HepG2 (cell line): ENCODE measurements around the gene RNASE7. TPM values are rescaled to one million over a fixed set of nuclear protein-coding genes. Genes with fewer than 3 reads are reported as not detected.
A peak's percentile ranks its signal among the peaks of the same experiment; 100 is the strongest.

ENCODE experiments used
- ARID5B ChIP-seq: IDR thresholded peaks from 2 replicates; pipeline ENCODE4 v1.4.0; 2020; ENCODE audit warnings: mild to moderate bottlenecking, missing genetic modification reagents
- CREB1 ChIP-seq, 2 experiments: fragments of 450-650 bp in 1 of 2; IDR thresholded peaks; 2 replicates each; pipeline ENCODE4 v1.6.1; 2016 to 2017; ENCODE audit warnings: control low read depth in 1 of 2, mild to moderate bottlenecking in 1 of 2, missing compliant biosample characterization in 1 of 2, missing genetic modification characterization in 1 of 2
- ELF4 ChIP-seq: sonication (generic); formaldehyde crosslinking; IDR thresholded peaks from 2 replicates; pipeline ENCODE4 v1.5.0; 2020; ENCODE audit warnings: missing genetic modification reagents, mild to moderate bottlenecking, moderate library complexity, borderline replicate concordance
- ETV6 ChIP-seq: sonication (generic); formaldehyde crosslinking; conservative IDR thresholded peaks from 2 replicates; pipeline ENCODE4 v1.4.0; 2020; ENCODE audit warnings: missing genetic modification reagents
- GFI1 ChIP-seq: sonication (generic); formaldehyde crosslinking; IDR thresholded peaks from 2 replicates; pipeline ENCODE4 v1.5.0; 2020; ENCODE audit warnings: missing genetic modification reagents, mild to moderate bottlenecking, borderline replicate concordance
- GLI4 ChIP-seq: sonication (generic); formaldehyde crosslinking; IDR thresholded peaks from 2 replicates; pipeline ENCODE4 v1.5.1; 2020; ENCODE audit warnings: missing genetic modification reagents, mild to moderate bottlenecking, moderate library complexity, borderline replicate concordance
- HOXA5 ChIP-seq: sonication (generic); formaldehyde crosslinking; IDR thresholded peaks from 2 replicates; pipeline ENCODE4 v1.4.0; 2020; ENCODE audit warnings: missing genetic modification reagents
- KDM6A ChIP-seq: IDR thresholded peaks from 2 replicates; pipeline ENCODE4 v1.6.1; 2016; ENCODE audit warnings: low read depth
- NFATC3 ChIP-seq: sonication (generic); formaldehyde crosslinking; IDR thresholded peaks from 2 replicates; pipeline ENCODE4 v1.5.1; 2020; ENCODE audit warnings: mild to moderate bottlenecking, missing genetic modification reagents
- NKX3-1 ChIP-seq: sonication (generic); formaldehyde crosslinking; IDR thresholded peaks from 2 replicates; pipeline ENCODE4 v1.5.0; 2020; ENCODE audit warnings: missing genetic modification reagents
- PRDM15 ChIP-seq: sonication (generic); formaldehyde crosslinking; IDR thresholded peaks from 2 replicates; pipeline ENCODE4 v1.4.0; 2020; ENCODE audit warnings: missing genetic modification reagents
- SMYD3 ChIP-seq: sonication (generic); formaldehyde crosslinking; IDR thresholded peaks from 2 replicates; pipeline ENCODE4 v1.8.1; 2023; ENCODE audit warnings: mild to moderate bottlenecking, missing genetic modification reagents
- TBP ChIP-seq: sonication (generic); formaldehyde crosslinking; IDR thresholded peaks from 2 replicates; pipeline ENCODE4 v1.5.0; 2020; ENCODE audit warnings: missing genetic modification reagents
- THRA ChIP-seq: sonication (generic); formaldehyde crosslinking; IDR thresholded peaks from 2 replicates; pipeline ENCODE4 v1.4.0; 2020; ENCODE audit warnings: missing genetic modification reagents, borderline replicate concordance
- TOE1 ChIP-seq: sonication (generic); formaldehyde crosslinking; IDR thresholded peaks from 2 replicates; pipeline ENCODE4 v1.4.0; 2020; ENCODE audit warnings: mild to moderate bottlenecking, missing genetic modification reagents
- YEATS2 ChIP-seq: sonication (generic); formaldehyde crosslinking; IDR thresholded peaks from 2 replicates; pipeline ENCODE4 v1.4.0; 2020; ENCODE audit warnings: missing genetic modification reagents, borderline replicate concordance
- ZKSCAN8 ChIP-seq: IDR thresholded peaks from 2 replicates; pipeline ENCODE4 v1.6.1; 2016; ENCODE audit warnings: borderline replicate concordance, missing genetic modification reagents, missing compliant biosample characterization
- ZNF260 ChIP-seq: sonication (generic); formaldehyde crosslinking; IDR thresholded peaks from 2 replicates; pipeline ENCODE4 v1.4.0; 2020; ENCODE audit warnings: missing genetic modification reagents, low read depth, mild to moderate bottlenecking, borderline replicate concordance
- ZNF614 ChIP-seq: IDR thresholded peaks from 2 replicates; pipeline ENCODE4 v1.6.1; 2018; ENCODE audit warnings: missing biosample characterization, missing genetic modification reagents, inconsistent platforms, borderline replicate concordance
- ZNF724P ChIP-seq: sonication (generic); formaldehyde crosslinking; IDR thresholded peaks from 2 replicates; pipeline ENCODE4 v1.8.0; 2022; ENCODE audit warnings: missing genetic modification reagents, borderline replicate concordance
- ZNF772 ChIP-seq: sonication (generic); formaldehyde crosslinking; IDR thresholded peaks from 2 replicates; pipeline ENCODE4 v1.5.0; 2020; ENCODE audit warnings: mild to moderate bottlenecking, missing genetic modification reagents
- ZNF782 ChIP-seq: sonication (generic); formaldehyde crosslinking; IDR thresholded peaks from 2 replicates; pipeline ENCODE4 v1.4.0; 2020; ENCODE audit warnings: missing genetic modification reagents, mild to moderate bottlenecking, borderline replicate concordance
- polyA plus RNA-seq, 8 experiments: library from polyadenylated mRNA; depleted of rRNA in 3 of 8; stranded (reverse) in 7 of 8; unstranded in 1 of 8; fragments of >200 nt; fragmentation: Illumina TruSeq in 4 of 8; extraction: Trizol in 4 of 8; gene quantifications; 2 replicates each; pipeline versions ENCODE4 v1.2.1 to v1.2.3, GENCODE V29; 2011 to 2016; ENCODE audit warnings: low read depth in 4 of 8, missing spikeins in 1 of 8, mixed read lengths in 1 of 8; ENCODE audit not compliant: insufficient read depth in 1 of 8
- total RNA-seq, 5 experiments: library from RNA; depleted of rRNA; stranded (reverse); fragments of >200 nt; fragmentation: Illumina TruSeq; extraction: Trizol; gene quantifications; 2 replicates each; pipeline ENCODE4 v1.2.3, GENCODE V29; 2016; ENCODE audit warnings: low read depth in 1 of 5

RNASE7 gene
- total and polyA plus RNA-seq, 2 of the 13 experiments (the other 11 are each of a cell fraction or from before 2014, with no cell fraction given) = 0.04 TPM; not detected in 1

GRCh38 chr14:21014761-21015190, 27.4 kb upstream of the RNASE7 start (continued):
- TF ChIP-seq ZNF772 (CRISPR knock-in tag) (peak; percentile 51; the same call in 1 of the 2 replicates), THRA (CRISPR knock-in tag) (peak; percentile 99), ZNF782 (CRISPR knock-in tag) (no peak; the same call in 1 of the 2 replicates), ZNF260 (CRISPR knock-in tag) (no peak), ZNF614 (CRISPR knock-in tag) (peak; percentile 93), ARID5B (CRISPR knock-in tag) (peak; percentile 61; the same call in 1 of the 2 replicates), TOE1 (CRISPR knock-in tag) (peak; percentile 72; the same call in 1 of the 2 replicates), ELF4 (CRISPR knock-in tag) (no peak), CREB1 (IDR thresholded peaks at IDR 0.05) (0 out of 2 replicates have a peak, but pooled peaks have one; percentile 1), CREB1 (CRISPR knock-in tag; IDR thresholded peaks at IDR 0.05) (no peak), KDM6A (CRISPR knock-in tag) (no peak), YEATS2 (CRISPR knock-in tag) (peak; percentile 60; the same call in 1 of the 2 replicates), GLI4 (CRISPR knock-in tag) (no peak), SMYD3 (CRISPR knock-in tag) (no peak), ZNF724P (CRISPR knock-in tag) (0 out of 2 replicates have a peak, but pooled peaks have one; percentile 63), NKX3-1 (no peak), GFI1 (CRISPR knock-in tag) (no peak), TBP (no peak), NFATC3 (CRISPR knock-in tag) (no peak), HOXA5 (CRISPR knock-in tag) (peak; percentile 48; the same call in 1 of the 2 replicates), ZKSCAN8 (CRISPR knock-in tag) (peak; percentile 67; the same call in 1 of the 2 replicates), ETV6 (CRISPR knock-in tag) (no peak), PRDM15 (CRISPR knock-in tag) (no peak)
